Temporal lobe (tissue), 2 donors: Measurements from ENCODE around the gene PRCD. TPM values are rescaled to one million over a fixed set of nuclear protein-coding genes. Genes with fewer than 3 reads are reported as not detected.
A peak's percentile ranks its signal among the peaks of the same experiment; 100 is the strongest.

ENCODE experiments used
- small RNA-seq: library from RNA; depleted of rRNA; stranded (forward); fragments of <200 nt; gene quantifications from one replicate; pipeline ENCODE3, GENCODE V24; 2014; ENCODE audit warnings: low replicate concordance
- total RNA-seq: library from RNA; depleted of rRNA; stranded (reverse); fragments of >200 nt; gene quantifications from one replicate; pipeline ENCODE4 v1.2.3, GENCODE V29; 2014

PRCD gene
- total RNA-seq, 1 donor from 2014 or later = 2.0 TPM

Small RNA genes within 50 kb of the gene (small RNA-seq; reads per million reads assigned to genes)
- gene SNORD1A (not detected), gene SNORD1B (385 reads per million, percentile 98 among the genes with 10 or more reads in this experiment)

Other genes starting within 250 kb of the PRCD start
- 5.2 TPM for gene QRICH2, start 231.8 kb upstream of the PRCD start, total RNA-seq
- 53.6 TPM for gene PRPSAP1, start 186.1 kb upstream of the PRCD start, total RNA-seq
- 2.5 TPM for gene SPHK1, start 155.4 kb upstream of the PRCD start, total RNA-seq
- 30.7 TPM for gene UBE2O, start 86.9 kb upstream of the PRCD start, total RNA-seq
- gene AANAT, start 72.4 kb upstream of the PRCD start, total RNA-seq = not detected
- 2.7 TPM for gene RHBDF2, start 38.6 kb upstream of the PRCD start, total RNA-seq
- 2.0 TPM for gene CYGB, start 2.3 kb upstream of the PRCD start, total RNA-seq
- gene ST6GALNAC2, start 45.8 kb downstream of the PRCD start, total RNA-seq = not detected
- 2.5 TPM for gene ST6GALNAC1, start 103.7 kb downstream of the PRCD start, total RNA-seq
- 35.7 TPM for gene MXRA7, start 170.9 kb downstream of the PRCD start, total RNA-seq
- 24.3 TPM for gene JMJD6, start 186.6 kb downstream of the PRCD start, total RNA-seq
- 12.0 TPM for gene METTL23, start 186.8 kb downstream of the PRCD start, total RNA-seq
- 61.2 TPM for gene SRSF2, start 197.3 kb downstream of the PRCD start, total RNA-seq
- 47.2 TPM for gene MFSD11, start 198.1 kb downstream of the PRCD start, total RNA-seq